Embryonic facial prominence (tissue), 1 donor: ENCODE measurements around the gene MYO3A.

Experiments used
- DNase-seq: peaks from one replicate; pipeline ENCODE4 v3.0.0-alpha.2; 2016; ENCODE audit errors: extremely low spot score

The MYO3A gene

GRCh38 chr10:26214004-26214403 is 280.0 kb downstream of the MYO3A start:
- no peak for DNase-seq

- no peak for DNase-seq
Measured at GRCh38 chr10:26214551-26215395, 280.7 kb downstream of the MYO3A start.

GRCh38 chr10:26215396-26215934 is 281.4 kb downstream of the MYO3A start:
- DNase-seq, result no peak

- DNase-seq, result peak; percentile 53
Measured at GRCh38 chr10:26215935-26216584, 282.0 kb downstream of the MYO3A start.

GRCh38 chr10:26216585-26217395 is 282.8 kb downstream of the MYO3A start, which contains the start of gene GAD2:
Gene GAD2 (plus strand): TSS chr10:26216774. CDS start chr10:26216810, 36 bp downstream.
- DNase-seq, result no peak

- DNase-seq, result no peak
Measured at GRCh38 chr10:26217396-26218086, 283.5 kb downstream of the MYO3A start.

GRCh38 chr10:26219676-26220075 is 285.6 kb downstream of the MYO3A start:
- DNase-seq, result no peak

GRCh38 chr10:26220901-26221300 is 286.9 kb downstream of the MYO3A start:
- DNase-seq, result no peak

GRCh38 chr10:26221541-26221940 is 287.5 kb downstream of the MYO3A start:
- DNase-seq, result no peak

- DNase-seq, result no peak
Measured at GRCh38 chr10:26222563-26222962, 288.5 kb downstream of the MYO3A start.

GRCh38 chr10:26225322-26225721 is 291.3 kb downstream of the MYO3A start:
- no peak for DNase-seq

GRCh38 chr10:26227786-26228185 is 293.8 kb downstream of the MYO3A start:
- DNase-seq, result no peak

GRCh38 chr10:26232174-26232573 is 298.1 kb downstream of the MYO3A start:
- no peak for DNase-seq

GRCh38 chr10:26235761-26236160 is 301.7 kb downstream of the MYO3A start:
- DNase-seq, result no peak

GRCh38 chr10:26238378-26238777 is 304.3 kb downstream of the MYO3A start:
- no peak for DNase-seq

GRCh38 chr10:26242706-26243350 is 308.8 kb downstream of the MYO3A start:
- DNase-seq, result no peak

- no peak for DNase-seq
Measured at GRCh38 chr10:26243351-26243720, 309.3 kb downstream of the MYO3A start.

- no peak for DNase-seq
Measured at GRCh38 chr10:26249681-26250080, 315.7 kb downstream of the MYO3A start.

GRCh38 chr10:26251925-26252324 is 317.9 kb downstream of the MYO3A start:
- no peak for DNase-seq

- DNase-seq, result no peak
Measured at GRCh38 chr10:26254616-26255015, 320.6 kb downstream of the MYO3A start.

- DNase-seq, result no peak
Measured at GRCh38 chr10:26259341-26259740, 325.3 kb downstream of the MYO3A start.
